GM12878 (cell line): ENCODE measurements around the gene ELAVL1. TPM values are rescaled to one million over a fixed set of nuclear protein-coding genes. Genes with fewer than 3 reads are reported as not detected.

ENCODE experiments used
- ATAC-seq: fragments of 200-7000 bp; cut with Tn5 transposase; 3 replicates; pipeline ENCODE4 v1.9.1; 2020; ENCODE audit warnings: mild to moderate bottlenecking, moderate library complexity
- BruUV-seq: library from RNA; stranded (reverse); fragments of 400-500 nt; replicated peaks from 2 replicates; lab custom pipeline; 2021; lab: Mats Ljungman, UMichigan
- CTCF ChIA-PET: fragments of 300-600 bp; sonication (Branson Sonifier 250); formaldehyde crosslinking; extraction: SDS; loops from one replicate; lab custom pipeline; 2021; ENCODE audit warnings: inconsistent platforms; lab: Yijun Ruan, JAX
- POLR2A ChIA-PET: fragments of 350-600 bp; formaldehyde crosslinking; extraction: SDS; loops from one replicate; lab custom pipeline; 2021; ENCODE audit warnings: inconsistent platforms; lab: Charles Lee
- RAD21 ChIA-PET: fragments of 300-600 bp; sonication (Branson Sonifier 250); formaldehyde crosslinking; loops from one replicate; lab custom pipeline; 2023; ENCODE audit warnings: antibody characterized with exemption; ENCODE audit not compliant: unreplicated experiment; lab: Charles Lee
- SMC1A ChIA-PET: fragments of 300-600 bp; sonication (Branson Sonifier 250); formaldehyde crosslinking; loops from one replicate; lab custom pipeline; 2023; ENCODE audit not compliant: unreplicated experiment, uncharacterized antibody; lab: Charles Lee
- DNase-seq: peaks from one replicate; pipeline ENCODE4 v3.0.0-alpha.2; 2011; ENCODE audit warnings: low read depth, low spot score
- FAIRE-seq: peaks from 3 replicates; lab custom pipeline; 2011; peaks lifted over from hg19 to GRCh38; lab: Jason Lieb, UNC
- H2AFZ ChIP-seq: 2 replicates; pipeline ENCODE4 v1.6.0; 2011; ENCODE audit warnings: low read depth, low read length, control low read depth; ENCODE audit not compliant: control insufficient read depth
- H3K27ac ChIP-seq: 2 replicates; pipeline ENCODE4 v1.5.1; 2011; ENCODE audit warnings: control low read depth; ENCODE audit not compliant: control insufficient read depth, insufficient read depth
- H3K27me3 ChIP-seq, 2 experiments: replicated peaks in 1 of 2; 2 replicates each; pipeline versions ENCODE4 v1.6.0 to v1.6.1; 2011; ENCODE audit warnings: low read length in 1 of 2; ENCODE audit not compliant: control insufficient read depth in 2 of 2, insufficient read depth in 2 of 2
- H3K36me3 ChIP-seq, 2 experiments: 2 replicates each; pipeline ENCODE4 v1.5.1; 2011; ENCODE audit warnings: low read length in 1 of 2; ENCODE audit not compliant: control insufficient read depth in 2 of 2, insufficient read depth in 2 of 2
- H3K4me1 ChIP-seq: 2 replicates; pipeline ENCODE4 v1.6.1; 2011; ENCODE audit warnings: mild to moderate bottlenecking, low read length, moderate library complexity, mixed read lengths; ENCODE audit not compliant: control insufficient read depth, insufficient read depth
- H3K4me2 ChIP-seq: 2 replicates; pipeline ENCODE4 v1.6.0; 2011; ENCODE audit warnings: control low read depth; ENCODE audit not compliant: control insufficient read depth, insufficient read depth
- H3K4me3 ChIP-seq: fragments of 200-600 bp; sonication (generic); 2 replicates; pipeline ENCODE4 v1.5.1; 2016
- H3K79me2 ChIP-seq: 2 replicates; pipeline ENCODE4 v1.6.0; 2011; ENCODE audit warnings: low read length; ENCODE audit not compliant: control insufficient read depth, insufficient read depth
- H3K9ac ChIP-seq: 2 replicates; pipeline ENCODE4 v1.8.0; 2011; ENCODE audit warnings: low read length, control low read depth, mixed read lengths; ENCODE audit not compliant: control insufficient read depth, insufficient read depth
- H3K9me3 ChIP-seq: replicated peaks from 3 replicates; pipeline ENCODE4 v1.5.1; 2011; ENCODE audit warnings: mild to moderate bottlenecking, low read length; ENCODE audit not compliant: control insufficient read depth, insufficient read depth
- H4K20me1 ChIP-seq: 2 replicates; pipeline ENCODE4 v1.6.0; 2011; ENCODE audit not compliant: control insufficient read depth, insufficient read depth
- ASH2L ChIP-seq: fragments of 300-600, 200-600 bp; sonication (generic); IDR thresholded peaks from 2 replicates; pipeline ENCODE4 v1.6.1; 2017; ENCODE audit warnings: low read depth, mild to moderate bottlenecking, borderline replicate concordance
- BHLHE40 ChIP-seq, 2 experiments: fragments of 450-650 bp in 1 of 2; IDR thresholded peaks; 2 replicates each; pipeline ENCODE4 v1.6.1; 2011 to 2017; ENCODE audit warnings: low read depth in 2 of 2, borderline replicate concordance in 1 of 2, improper control_type of control experiment in 1 of 2, low read length in 1 of 2, mild to moderate bottlenecking in 1 of 2
- BMI1 ChIP-seq: fragments of 450-650 bp; IDR thresholded peaks from 2 replicates; pipeline ENCODE4 v1.6.1; 2016; ENCODE audit warnings: mild to moderate bottlenecking, moderate library complexity, borderline replicate concordance
- DPF2 ChIP-seq: fragments of 450-650 bp; IDR thresholded peaks from 2 replicates; pipeline ENCODE4 v1.6.1; 2017; ENCODE audit warnings: mild to moderate bottlenecking
- ETV6 ChIP-seq, 2 experiments: fragments of 450-650 bp in 1 of 2; IDR thresholded peaks in 1 of 2; conservative IDR thresholded peaks in 1 of 2; 2 replicates each; pipeline ENCODE4 v1.6.1; 2014; ENCODE audit warnings: antibody characterized with exemption in 1 of 2, borderline replicate concordance in 1 of 2, low read depth in 1 of 2, mild to moderate bottlenecking in 1 of 2, moderate library complexity in 1 of 2
- FOXK2 ChIP-seq: fragments of 450-650 bp; IDR thresholded peaks from 2 replicates; pipeline ENCODE4 v1.6.1; 2017; ENCODE audit warnings: mild to moderate bottlenecking, moderate library complexity
- JUND ChIP-seq: IDR thresholded peaks from 2 replicates; pipeline ENCODE4 v1.6.1; 2012; ENCODE audit warnings: low read depth, mild to moderate bottlenecking, low read length, improper control_type of control experiment, moderate library complexity
- KAT2A ChIP-seq: conservative IDR thresholded peaks from 2 replicates; pipeline ENCODE4 v1.6.1; 2011; ENCODE audit warnings: low read depth, low read length; ENCODE audit not compliant: control insufficient read depth
- LARP7 ChIP-seq: fragments of 450-650 bp; IDR thresholded peaks from 2 replicates; pipeline ENCODE4 v1.6.1; 2017; ENCODE audit warnings: mild to moderate bottlenecking
- TBL1XR1 ChIP-seq: IDR thresholded peaks from 2 replicates; pipeline ENCODE4 v1.6.1; 2012; ENCODE audit warnings: low read depth, low read length, improper control_type of control experiment
- ZNF622 ChIP-seq: fragments of 450-650 bp; IDR thresholded peaks from 2 replicates; pipeline ENCODE4 v1.6.1; 2017; ENCODE audit warnings: mild to moderate bottlenecking, inconsistent platforms
- WGBS: methylation state at CpG from one replicate; pipeline ENCODE4 v1.1.6; 2016; ENCODE audit warnings: low lambda C conversion rate; ENCODE audit not compliant: insufficient replicate concordance, insufficient coverage; ENCODE audit errors: missing lambda C conversion rate; 5-methylcytosine and 5-hydroxymethylcytosine counted together
- in situ Hi-C: fragments of 300-500 bp; cut with MboI; formaldehyde crosslinking; loops from 9 replicates; pipeline ENCODE4 v1.14.3; 2018; ENCODE audit warnings: mixed read lengths
- intact Hi-C: fragments of 100-400 bp; cut with micrococcal nuclease; formaldehyde crosslinking; loops from one replicate; pipeline ENCODE4 v1.14.2; 2022; ENCODE audit not compliant: unreplicated experiment
- polyA plus RNA-seq, 11 experiments: library from polyadenylated mRNA; depleted of rRNA in 4 of 11; unstranded in 6 of 11; stranded (reverse) in 5 of 11; fragments of >200 nt; fragmentation: Nextera tagmentation in 4 of 11; fragmentation: Illumina TruSeq in 1 of 11; extraction: Ambion mirVana in 4 of 11; extraction: Trizol in 1 of 11; gene quantifications; 1 replicate in 1 of 11; 2 replicates in 10 of 11; pipeline versions ENCODE4 v1.2.1 to v1.2.3, GENCODE V29; 2011 to 2016; ENCODE audit warnings: inconsistent platforms in 2 of 11, missing spikeins in 2 of 11, low read depth in 1 of 11
- total RNA-seq, 4 experiments: library from RNA; depleted of rRNA in 3 of 4; stranded (reverse); fragments of >200 nt in 3 of 4; fragmentation: Illumina TruSeq in 1 of 4; extraction: Trizol in 1 of 4; gene quantifications; 2 replicates each; pipeline versions ENCODE4 v1.2.1 to v1.2.3, GENCODE V29; 2013 to 2021
- TF ChIP-seq, protein P1 (sequence below): fragments of 450-650 bp; IDR thresholded peaks from 2 replicates; pipeline ENCODE4 v1.6.1; 2016; ENCODE audit warnings: mild to moderate bottlenecking
- TF ChIP-seq, protein P2 (sequence below): fragments of 150-350 bp; IDR thresholded peaks from 2 replicates; pipeline ENCODE4 v1.6.1; 2014; ENCODE audit warnings: mild to moderate bottlenecking, low read depth, low read length

ELAVL1 gene
- total and polyA plus RNA-seq, 10 of the 15 experiments (the other 5 are each of a cell fraction or from before 2014, with no cell fraction given) = 7.4 to 155 (median 70.3) TPM

DNA sequence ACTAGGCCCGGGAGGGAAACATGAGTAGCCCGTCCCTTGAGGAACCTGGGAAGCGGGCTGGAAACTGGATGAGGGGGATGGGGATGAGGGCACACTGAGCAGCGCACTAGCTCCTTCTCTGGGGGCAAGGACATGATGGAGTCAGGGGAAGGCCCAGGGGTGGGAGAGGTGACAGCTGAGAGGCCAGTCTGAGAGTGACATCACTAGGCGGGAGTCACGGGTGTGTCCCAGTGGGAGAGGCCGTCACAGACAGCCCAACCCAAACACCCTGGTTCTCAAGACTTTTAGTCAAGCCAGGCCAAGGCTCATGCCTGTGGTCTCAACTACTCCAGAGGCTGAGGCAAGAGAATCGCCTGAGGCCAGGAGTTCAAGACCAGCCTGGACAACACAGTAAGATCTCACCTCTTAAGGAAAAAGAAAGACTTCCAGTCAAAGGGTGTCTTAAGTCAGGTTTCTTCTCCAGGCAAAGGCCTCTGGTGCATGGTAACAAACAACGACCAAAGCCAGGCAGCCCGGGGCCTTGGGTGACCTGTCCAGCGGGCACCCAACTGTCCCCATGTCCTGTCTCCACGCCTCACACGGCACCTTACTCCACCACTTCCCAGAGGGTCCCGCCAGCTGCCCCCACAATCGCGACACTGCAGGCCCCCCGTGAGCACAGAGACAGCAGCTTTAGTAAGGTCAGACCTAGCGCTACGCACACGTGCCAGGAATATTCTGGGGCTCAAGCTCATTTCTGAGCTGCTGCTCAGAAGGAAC is 36.5 kb downstream of the ELAVL1 start:
- Histone ChIP-seq H3K36me3 (peaks cover 35 to 38% of the 10 kb centered on the region in 2 experiments; a peak in 3 of 4 replicates), H2AFZ (no peak overlapping the region), H4K20me1 (no peaks in the 10 kb centered on the region), H3K79me2 (no peaks in the 10 kb centered on the region), H3K27me3 (no peaks in the 10 kb centered on the region), H3K4me1 (no peaks in the 10 kb centered on the region), H3K4me2 (no peak overlapping the region), H3K27ac (no peak overlapping the region), H3K9ac (no peak overlapping the region), H3K9me3 (no peaks in the 10 kb centered on the region), H3K4me3 (no peak overlapping the region)
- ATAC-seq = no peak
- in situ Hi-C loops = no loop called here
- no peak for FAIRE-seq
- TF ChIP-seq FOXK2 (no peak), DPF2 (no peak), KAT2A (no peak), BMI1 (no peak)
- WGBS = 93% methylated on average over 20 of the region's 20 CpGs
- ChIA-PET POLR2A (interaction anchor here (0.6 kb wide), 1 partner anchor 10 kb away, joined by 3 read pairs; no protein-coding TSS in a partner anchor), CTCF (interaction anchor here (1.2 to 4.0 kb wide), 3 partner anchors 24 to 33 kb away, joined by 3 to 22 read pairs (median 10); partner anchors contain the start of gene TIMM44), RAD21 (no interaction called here), SMC1A (no interaction called here)
- intact Hi-C loops = no loop called here
- DNase-seq = no peak
- BruUV-seq = no TSS peak

DNA sequence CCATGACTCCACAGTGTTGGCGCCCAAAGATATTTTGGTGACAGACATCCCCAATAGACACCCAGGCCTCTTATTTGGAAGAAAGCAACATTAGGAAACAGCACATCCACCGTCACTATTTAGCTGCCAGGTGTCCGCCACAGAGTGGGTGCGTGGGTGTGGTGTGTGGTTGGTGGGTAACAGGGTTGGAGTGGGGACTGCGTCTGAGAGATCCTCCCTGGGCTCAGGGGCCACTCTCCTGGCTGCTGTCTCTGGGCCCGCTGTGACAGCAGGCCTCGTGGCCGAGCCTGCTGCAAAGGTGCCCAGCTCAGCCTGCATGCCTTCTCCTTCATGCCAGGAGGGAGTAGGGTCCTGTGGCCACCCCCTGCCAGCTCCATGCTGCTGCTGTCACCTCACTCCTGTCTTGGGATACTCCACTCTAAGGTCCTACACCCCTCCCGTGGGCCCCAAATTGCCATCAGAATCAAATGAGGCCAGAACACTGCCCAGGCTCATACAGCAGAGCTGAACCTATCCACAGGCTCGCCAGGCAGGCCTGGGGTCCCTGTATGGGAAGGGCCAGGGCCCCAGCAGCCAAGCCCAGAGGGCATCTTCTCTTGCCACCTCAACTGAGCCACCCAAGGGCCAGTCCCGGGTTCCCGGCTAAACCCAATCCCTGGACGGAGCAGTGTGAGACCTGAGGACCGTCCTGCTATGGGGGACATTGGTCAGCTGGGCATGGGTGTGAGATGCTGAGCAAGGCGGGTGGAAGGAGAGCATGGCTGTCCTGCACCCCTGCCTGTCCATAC is 37.2 kb downstream of the ELAVL1 start:
- H2AFZ ChIP-seq = no peak overlapping the region
- H3K27me3 ChIP-seq = no peaks in the 10 kb centered on the region
- intact Hi-C loops = no loop called here
- in situ Hi-C loops = no loop called here
- DNase-seq (no peak), ATAC-seq (no peak), FAIRE-seq (no peak)
- POLR2A ChIA-PET = no interaction called here
- no peak overlapping the region for H3K9ac ChIP-seq
- WGBS = 95% methylated on average over 14 of the region's 15 CpGs
- H4K20me1 ChIP-seq = no peaks in the 10 kb centered on the region
- H3K4me2 ChIP-seq = no peak overlapping the region
- no peaks in the 10 kb centered on the region for H3K9me3 ChIP-seq
- H3K79me2 ChIP-seq = no peaks in the 10 kb centered on the region
- no peaks in the 10 kb centered on the region for H3K4me1 ChIP-seq
- SMC1A ChIA-PET = no interaction called here
- no peak overlapping the region for H3K27ac ChIP-seq
- H3K4me3 ChIP-seq = no peak overlapping the region
- no TSS peak for BruUV-seq
- RAD21 ChIA-PET = no interaction called here
- peaks cover 37 to 40% of the 10 kb centered on the region in 2 experiments; a peak in 3 of 4 replicates for H3K36me3 ChIP-seq
- CTCF ChIA-PET = interaction anchor here (4.0 kb wide), 1 partner anchor 23 kb away, joined by 22 read pairs; the partner anchor contains the start of gene TIMM44
- TF ChIP-seq JUND (no peak), ZNF622 (no peak), BHLHE40 (IDR thresholded peaks at IDR 0.05; ENCODE audit: borderline replicate concordance in 1 of 2, low read depth in 2 of 2, low read length in 1 of 2) (no peak), ASH2L (no peak), ETV6 (conservative IDR thresholded peaks at IDR 0.05 in 1 of 2, IDR thresholded peaks at IDR 0.05 in 1 of 2; ENCODE audit: borderline replicate concordance in 1 of 2, low read depth in 1 of 2) (no peak), TBL1XR1 (no peak), LARP7 (no peak)
- TF ChIP-seq, protein P1, sequence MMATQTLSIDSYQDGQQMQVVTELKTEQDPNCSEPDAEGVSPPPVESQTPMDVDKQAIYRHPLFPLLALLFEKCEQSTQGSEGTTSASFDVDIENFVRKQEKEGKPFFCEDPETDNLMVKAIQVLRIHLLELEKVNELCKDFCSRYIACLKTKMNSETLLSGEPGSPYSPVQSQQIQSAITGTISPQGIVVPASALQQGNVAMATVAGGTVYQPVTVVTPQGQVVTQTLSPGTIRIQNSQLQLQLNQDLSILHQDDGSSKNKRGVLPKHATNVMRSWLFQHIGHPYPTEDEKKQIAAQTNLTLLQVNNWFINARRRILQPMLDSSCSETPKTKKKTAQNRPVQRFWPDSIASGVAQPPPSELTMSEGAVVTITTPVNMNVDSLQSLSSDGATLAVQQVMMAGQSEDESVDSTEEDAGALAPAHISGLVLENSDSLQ = no peak
- TF ChIP-seq, protein P2, sequence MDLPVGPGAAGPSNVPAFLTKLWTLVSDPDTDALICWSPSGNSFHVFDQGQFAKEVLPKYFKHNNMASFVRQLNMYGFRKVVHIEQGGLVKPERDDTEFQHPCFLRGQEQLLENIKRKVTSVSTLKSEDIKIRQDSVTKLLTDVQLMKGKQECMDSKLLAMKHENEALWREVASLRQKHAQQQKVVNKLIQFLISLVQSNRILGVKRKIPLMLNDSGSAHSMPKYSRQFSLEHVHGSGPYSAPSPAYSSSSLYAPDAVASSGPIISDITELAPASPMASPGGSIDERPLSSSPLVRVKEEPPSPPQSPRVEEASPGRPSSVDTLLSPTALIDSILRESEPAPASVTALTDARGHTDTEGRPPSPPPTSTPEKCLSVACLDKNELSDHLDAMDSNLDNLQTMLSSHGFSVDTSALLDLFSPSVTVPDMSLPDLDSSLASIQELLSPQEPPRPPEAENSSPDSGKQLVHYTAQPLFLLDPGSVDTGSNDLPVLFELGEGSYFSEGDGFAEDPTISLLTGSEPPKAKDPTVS = no peak
